WTC11 (cell line): Measurements from ENCODE around the gene HSD17B12.

Experiments used
- TF ChIP-seq, protein P1 (sequence below): fragments of 200-600 bp; IDR thresholded peaks from 2 replicates; pipeline ENCODE4 v1.8.0; 2022; ENCODE audit warnings: antibody characterized with exemption
- TF ChIP-seq, protein P2 (sequence below): sonication (generic); formaldehyde crosslinking; conservative IDR thresholded peaks from 2 replicates; pipeline ENCODE4 v1.8.1; 2022; ENCODE audit warnings: mild to moderate bottlenecking, missing genetic modification reagents

DNA sequence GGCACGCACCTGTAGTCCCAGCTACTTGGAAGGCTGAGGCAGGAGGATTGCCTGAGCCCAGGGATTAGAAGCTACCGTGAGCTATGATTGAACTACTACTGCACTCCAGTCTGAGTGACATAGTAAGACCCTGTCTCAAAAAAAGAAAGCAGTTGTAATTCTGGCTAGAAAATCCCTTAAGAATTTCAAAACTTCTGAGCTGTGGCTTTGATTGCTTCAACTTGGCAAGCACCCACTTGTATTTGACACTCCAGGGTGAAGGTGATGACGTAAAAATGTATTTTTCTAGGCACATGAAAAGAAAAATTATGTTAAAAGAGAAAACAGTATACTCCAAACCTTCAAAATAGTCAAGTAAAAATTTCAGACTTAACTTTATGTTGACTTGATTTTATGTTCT is 176.5 kb downstream of the HSD17B12 start:
- TF ChIP-seq, protein P1, sequence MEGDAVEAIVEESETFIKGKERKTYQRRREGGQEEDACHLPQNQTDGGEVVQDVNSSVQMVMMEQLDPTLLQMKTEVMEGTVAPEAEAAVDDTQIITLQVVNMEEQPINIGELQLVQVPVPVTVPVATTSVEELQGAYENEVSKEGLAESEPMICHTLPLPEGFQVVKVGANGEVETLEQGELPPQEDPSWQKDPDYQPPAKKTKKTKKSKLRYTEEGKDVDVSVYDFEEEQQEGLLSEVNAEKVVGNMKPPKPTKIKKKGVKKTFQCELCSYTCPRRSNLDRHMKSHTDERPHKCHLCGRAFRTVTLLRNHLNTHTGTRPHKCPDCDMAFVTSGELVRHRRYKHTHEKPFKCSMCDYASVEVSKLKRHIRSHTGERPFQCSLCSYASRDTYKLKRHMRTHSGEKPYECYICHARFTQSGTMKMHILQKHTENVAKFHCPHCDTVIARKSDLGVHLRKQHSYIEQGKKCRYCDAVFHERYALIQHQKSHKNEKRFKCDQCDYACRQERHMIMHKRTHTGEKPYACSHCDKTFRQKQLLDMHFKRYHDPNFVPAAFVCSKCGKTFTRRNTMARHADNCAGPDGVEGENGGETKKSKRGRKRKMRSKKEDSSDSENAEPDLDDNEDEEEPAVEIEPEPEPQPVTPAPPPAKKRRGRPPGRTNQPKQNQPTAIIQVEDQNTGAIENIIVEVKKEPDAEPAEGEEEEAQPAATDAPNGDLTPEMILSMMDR, result no peak
- TF ChIP-seq, protein P2, sequence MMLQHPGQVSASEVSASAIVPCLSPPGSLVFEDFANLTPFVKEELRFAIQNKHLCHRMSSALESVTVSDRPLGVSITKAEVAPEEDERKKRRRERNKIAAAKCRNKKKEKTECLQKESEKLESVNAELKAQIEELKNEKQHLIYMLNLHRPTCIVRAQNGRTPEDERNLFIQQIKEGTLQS (CRISPR knock-in tag), result no peak
